ENCODE results near the gene LAMA4.

LAMA4 gene

GRCh38 chr6:112081569-112081968, 172.8 kb downstream of the LAMA4 start:
- DNase-seq (ENCODE audit: low spot score), result no peak

GRCh38 chr6:112066606-112067005, 187.8 kb downstream of the LAMA4 start:
- no peak for DNase-seq (ENCODE audit: low spot score)

GRCh38 chr6:112065426-112065986, 188.9 kb downstream of the LAMA4 start:
- DNase-seq (ENCODE audit: low spot score), result no peak

GRCh38 chr6:112062966-112063365, 191.4 kb downstream of the LAMA4 start:
- no peak for DNase-seq (ENCODE audit: low spot score)

- no peak for DNase-seq (ENCODE audit: low spot score)
These were observed 192.8 kb downstream of the LAMA4 start for GRCh38 chr6:112061605-112062004.

All from AG20443 (cell line).